Keratinocyte (primary cell): ENCODE data around the gene TPO.

ENCODE experiments used
- EZH2 ChIP-seq: IDR thresholded peaks from one replicate; pipeline ENCODE4 v1.6.1; 2012; ENCODE audit warnings: inconsistent platforms, mild to moderate bottlenecking, low read length, moderate library complexity
- TF ChIP-seq, protein P1 (sequence below), 3 experiments: IDR thresholded peaks in 1 of 3; conservative IDR thresholded peaks in 1 of 3; optimal IDR thresholded peaks in 1 of 3; 2 replicates in 2 of 3; 3 replicates in 1 of 3; pipeline versions ENCODE3 to v1.5.1; 2011; ENCODE audit warnings: low read length in 3 of 3, mild to moderate bottlenecking in 3 of 3, moderate library complexity in 2 of 3, control low read depth in 1 of 3, inconsistent platforms in 1 of 3; ENCODE audit not compliant: insufficient read depth in 2 of 3; ENCODE audit errors: extremely low read depth in 1 of 3

DNA sequence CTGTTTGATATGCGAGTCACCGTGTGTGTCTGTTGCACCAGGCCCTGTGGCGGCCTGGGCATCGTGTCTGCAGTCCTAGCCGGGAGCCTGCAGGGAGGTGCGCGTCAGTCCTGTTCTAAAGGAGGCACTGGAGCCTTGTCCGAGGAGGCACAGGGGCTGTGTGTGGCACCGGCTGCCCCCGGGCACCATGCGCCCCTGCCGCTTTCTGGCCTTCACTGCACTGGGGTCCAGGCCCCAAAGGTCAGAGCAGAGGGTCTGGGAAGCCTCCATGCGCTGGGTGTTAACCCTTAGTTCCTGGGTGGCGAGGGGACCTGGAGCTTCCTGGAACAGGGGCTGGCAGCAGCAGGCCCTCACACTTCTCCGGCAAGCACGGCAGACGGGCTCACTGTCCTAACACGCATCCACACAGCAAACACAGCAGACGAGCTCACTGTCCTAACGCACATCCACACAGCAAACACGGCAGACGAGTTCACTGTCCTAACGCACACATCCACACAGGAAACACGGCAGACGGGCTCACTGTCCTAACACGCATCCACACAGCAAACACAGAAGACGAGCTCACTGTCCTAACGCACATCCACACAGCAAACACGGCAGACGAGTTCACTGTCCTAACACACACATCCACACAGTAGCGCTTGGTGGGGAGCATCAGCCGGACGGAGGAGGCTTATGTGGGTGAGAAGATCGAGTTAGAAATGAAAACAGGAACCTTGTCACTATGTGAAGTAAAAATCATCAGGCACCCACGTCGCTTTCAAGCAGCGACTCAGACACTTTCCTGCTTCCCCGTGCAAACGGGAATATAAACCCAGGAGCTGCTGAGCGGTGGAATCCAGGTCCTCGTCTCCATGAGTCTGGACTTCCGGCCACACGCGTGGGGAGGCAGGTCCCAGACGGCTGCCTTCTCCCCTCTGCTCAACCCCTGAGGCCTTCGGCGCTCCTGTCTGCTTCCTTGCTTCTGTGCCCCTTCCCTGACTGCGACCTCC lies 65.3 kb downstream of the TPO start:
- TF ChIP-seq, protein P1, sequence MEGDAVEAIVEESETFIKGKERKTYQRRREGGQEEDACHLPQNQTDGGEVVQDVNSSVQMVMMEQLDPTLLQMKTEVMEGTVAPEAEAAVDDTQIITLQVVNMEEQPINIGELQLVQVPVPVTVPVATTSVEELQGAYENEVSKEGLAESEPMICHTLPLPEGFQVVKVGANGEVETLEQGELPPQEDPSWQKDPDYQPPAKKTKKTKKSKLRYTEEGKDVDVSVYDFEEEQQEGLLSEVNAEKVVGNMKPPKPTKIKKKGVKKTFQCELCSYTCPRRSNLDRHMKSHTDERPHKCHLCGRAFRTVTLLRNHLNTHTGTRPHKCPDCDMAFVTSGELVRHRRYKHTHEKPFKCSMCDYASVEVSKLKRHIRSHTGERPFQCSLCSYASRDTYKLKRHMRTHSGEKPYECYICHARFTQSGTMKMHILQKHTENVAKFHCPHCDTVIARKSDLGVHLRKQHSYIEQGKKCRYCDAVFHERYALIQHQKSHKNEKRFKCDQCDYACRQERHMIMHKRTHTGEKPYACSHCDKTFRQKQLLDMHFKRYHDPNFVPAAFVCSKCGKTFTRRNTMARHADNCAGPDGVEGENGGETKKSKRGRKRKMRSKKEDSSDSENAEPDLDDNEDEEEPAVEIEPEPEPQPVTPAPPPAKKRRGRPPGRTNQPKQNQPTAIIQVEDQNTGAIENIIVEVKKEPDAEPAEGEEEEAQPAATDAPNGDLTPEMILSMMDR (optimal IDR thresholded peaks at IDR 0.05 in 1 of 3, IDR thresholded peaks at IDR 0.05 in 1 of 3, conservative IDR thresholded peaks at IDR 0.05 in 1 of 3; ENCODE audit: extremely low read depth in 1 of 3, insufficient read depth in 2 of 3, low read length in 3 of 3) = no peak
- no peak for TF ChIP-seq EZH2
